ENCODE results near the gene ITGA2B. TPM values are rescaled to one million over a fixed set of nuclear protein-coding genes. Genes with fewer than 3 reads are reported as not detected.

ITGA2B gene
- 1 to 10 TPM; 2.4 to 2.7 TPM for total RNA-seq
- long read RNA-seq, partial matches to known transcripts, result 1 of 4 reads
- long read RNA-seq, other reads (novel, unspliced or antisense), result 2 of 4 reads

- ATAC-seq (no peak), DNase-seq (no peak)
- intact Hi-C loops (cut with DNase I), result loop anchor here in 1 of 2 donors (5.0 kb wide), 1 partner anchor 113 kb away; the partner anchor contains the start of gene GPATCH8
Observed at GRCh38 chr17:44389281-44389680, at the start of gene ITGA2B. TSS of gene ITGA2B (minus strand) at chr17:44389649. CDS start at chr17:44389473, 176 bp downstream.

GRCh38 chr17:44439168-44439567 lies 49.7 kb upstream of the ITGA2B start:
- intact Hi-C loops (cut with DNase I), result no loop called here
- DNase-seq (no peak), ATAC-seq (peak; percentile 47 to 49)

- intact Hi-C loops (cut with DNase I), result no loop called here
- peak; percentile 92 to 95 for ATAC-seq
- DNase-seq, result no peak
Observed at GRCh38 chr17:44438636-44439035, 49.2 kb upstream of the ITGA2B start.

GRCh38 chr17:44436336-44436735 lies 46.9 kb upstream of the ITGA2B start:
- DNase-seq (no peak), ATAC-seq (no peak)
- intact Hi-C loops (cut with DNase I), result no loop called here

- no peak for DNase-seq
- intact Hi-C loops (cut with DNase I), result no loop called here
- peak; percentile 23 to 36 for ATAC-seq
Observed at GRCh38 chr17:44432254-44433157, 43.1 kb upstream of the ITGA2B start.

- intact Hi-C loops (cut with DNase I), result no loop called here
- no peak for DNase-seq
Observed at GRCh38 chr17:44424828-44425461, 35.5 kb upstream of the ITGA2B start.

GRCh38 chr17:44417553-44417952 lies 28.1 kb upstream of the ITGA2B start:
- no peak for DNase-seq
- intact Hi-C loops (cut with DNase I), result no loop called here
- peak; percentile 41 to 95 for ATAC-seq

More at GRCh38 chr17:44424828-44425461, 35.5 kb upstream of the ITGA2B start:
- no peak for ATAC-seq

GRCh38 chr17:44416558-44417289 lies 27.3 kb upstream of the ITGA2B start:
- intact Hi-C loops (cut with DNase I), result no loop called here
- DNase-seq (no peak), ATAC-seq (peak; percentile 65 to 81)

- no peak for DNase-seq
Observed at GRCh38 chr17:44414394-44415155, 25.1 kb upstream of the ITGA2B start.

GRCh38 chr17:44409309-44410028 lies 20.0 kb upstream of the ITGA2B start:
- intact Hi-C loops (cut with DNase I), result no loop called here
- ATAC-seq, result no peak

More at GRCh38 chr17:44414394-44415155, 25.1 kb upstream of the ITGA2B start:
- ATAC-seq, result no peak
- intact Hi-C loops (cut with DNase I), result no loop called here

GRCh38 chr17:44408786-44409185 lies 19.3 kb upstream of the ITGA2B start:
- DNase-seq (no peak), ATAC-seq (no peak)
- intact Hi-C loops (cut with DNase I), result no loop called here

More at GRCh38 chr17:44409309-44410028, 20.0 kb upstream of the ITGA2B start:
- DNase-seq, result no peak

GRCh38 chr17:44402564-44403172 lies 13.2 kb upstream of the ITGA2B start:
- ATAC-seq, result no peak
- DNase-seq, result no peak
- intact Hi-C loops (cut with DNase I), result no loop called here

GRCh38 chr17:44400226-44400847 lies 10.9 kb upstream of the ITGA2B start:
- DNase-seq (no peak), ATAC-seq (peak in 1 of 2 donors; percentile 27)
- intact Hi-C loops (cut with DNase I), result no loop called here

- intact Hi-C loops (cut with DNase I), result loop anchor here in 1 of 2 donors (5.0 kb wide), 1 partner anchor 123 kb away; no protein-coding TSS in a partner anchor
- DNase-seq (no peak), ATAC-seq (peak in 1 of 2 donors; percentile 19)
Observed at GRCh38 chr17:44398692-44399691, 9.5 kb upstream of the ITGA2B start.

GRCh38 chr17:44397479-44398440 lies 8.3 kb upstream of the ITGA2B start:
- DNase-seq (no peak), ATAC-seq (no peak)
- intact Hi-C loops (cut with DNase I), result loop anchor here in 1 of 2 donors (5.0 kb wide), 1 partner anchor 125 kb away; no protein-coding TSS in a partner anchor
